ENCODE results near the gene ISLR. TPM values are rescaled to one million over a fixed set of nuclear protein-coding genes. Genes with fewer than 3 reads are reported as not detected.

The ISLR gene
- total and polyA plus RNA-seq, 2 of the 8 experiments (the other 6 are each of a cell fraction or from before 2014, with no cell fraction given): 0.29 to 0.35 TPM

DNA sequence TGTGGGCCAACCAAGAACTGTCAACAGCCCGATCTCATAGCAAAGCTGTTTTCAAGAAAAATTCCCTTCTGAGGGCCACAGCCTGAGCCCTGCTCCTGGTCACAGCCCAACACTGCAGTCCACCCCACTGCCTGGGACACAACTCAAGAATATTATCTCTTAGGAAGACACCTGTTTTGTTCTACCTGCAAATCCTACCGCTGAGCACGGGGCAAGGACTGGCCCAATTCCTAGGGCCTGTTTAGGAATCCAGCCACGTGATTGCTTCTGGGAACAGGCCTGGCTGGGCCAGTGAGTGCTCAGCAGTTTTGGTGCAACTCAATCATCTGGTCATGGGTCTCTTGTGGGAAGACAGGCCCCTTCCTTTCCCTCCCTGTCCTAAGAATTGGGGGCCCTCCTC lies 34.9 kb upstream of the ISLR start:
- Histone ChIP-seq H3K18ac (ENCODE audit: extremely low read depth, low read length) (no peak overlapping the region; the same call in 1 of the 2 replicates), H2BK120ac (replicated peaks; ENCODE audit: low read depth, low read length) (no peak overlapping the region), H4K20me1 (replicated peaks in 1 of 2; ENCODE audit: control insufficient read depth in 1 of 2, insufficient read depth in 2 of 2, low read length in 2 of 2) (peaks cover 0 to 1% of the 10 kb centered on the region in 2 experiments), H3K27ac (ENCODE audit: low read depth, low read length) (no peak overlapping the region), H3K4me2 (ENCODE audit: insufficient read depth in 1 of 2, low read depth in 2 of 2, low read length in 2 of 2) (no peak overlapping the region), H2BK15ac (ENCODE audit: low read length) (0 out of 2 replicates have a peak overlapping the region, but pooled peaks have one; percentile 88), H4K91ac (replicated peaks; ENCODE audit: insufficient read length, low read length) (peak overlapping the region; percentile 62), H3K9me3 (ENCODE audit: insufficient read depth in 2 of 2, low read depth in 1 of 2, low read length in 1 of 2) (no peaks in the 10 kb centered on the region; a peak in 1 of 4 replicates), H2AK5ac (ENCODE audit: low read depth, low read length) (peak overlapping the region; percentile 32; the same call in 1 of the 2 replicates), H3K56ac (replicated peaks; ENCODE audit: insufficient read length, low read depth, low read length) (no peak overlapping the region), H2BK12ac (ENCODE audit: low read depth, low read length) (peak overlapping the region; percentile 72; the same call in 1 of the 2 replicates), H3K23me2 (ENCODE audit: low read depth, low read length) (peaks cover 14% of the 10 kb centered on the region; the same call in 1 of the 2 replicates), H3K23ac (ENCODE audit: insufficient read length) (no peak overlapping the region), H3K36me3 (ENCODE audit: control insufficient read depth in 2 of 4, insufficient read depth in 4 of 4, low read length in 3 of 4) (no peaks in the 10 kb centered on the region), H2AFZ (ENCODE audit: low read length) (no peak overlapping the region), H3K79me1 (ENCODE audit: low read depth, low read length) (no peaks in the 10 kb centered on the region), H4K8ac (ENCODE audit: extremely low read depth, insufficient read depth, low read length) (no peak overlapping the region), H2BK5ac (ENCODE audit: low read depth, low read length) (peak overlapping the region; percentile 28; the same call in 1 of the 2 replicates), H3K4ac (replicated peaks; ENCODE audit: insufficient read length, low read depth, low read length) (no peak overlapping the region), H3K27me3 (replicated peaks in 1 of 4; ENCODE audit: control insufficient read depth in 3 of 4, extremely low read depth in 1 of 4, insufficient read depth in 3 of 4, low read length in 3 of 4) (peaks cover 31 to 56% (median 51%) of the 10 kb centered on the region in 4 experiments), H3K79me2 (ENCODE audit: control insufficient read depth in 1 of 2, insufficient read depth in 2 of 2, low read length in 2 of 2) (no peaks in the 10 kb centered on the region), H3K4me1 (replicated peaks in 1 of 4; ENCODE audit: control insufficient read depth in 3 of 4, insufficient read depth in 4 of 4, low read length in 3 of 4) (peaks cover 8 to 44% (median 25%) of the 10 kb centered on the region in 4 experiments), H3K4me3 (ENCODE audit: extremely low read depth in 1 of 4, insufficient read depth in 2 of 4, low read depth in 3 of 4, low read length in 4 of 4) (no peak overlapping the region), H2BK20ac (ENCODE audit: low read length) (no peak overlapping the region), H3K9ac (replicated peaks in 1 of 4; ENCODE audit: extremely low read depth in 1 of 4, low read depth in 3 of 4, low read length in 3 of 4) (no peak overlapping the region), H4K5ac (ENCODE audit: insufficient read length, low read depth, low read length) (no peak overlapping the region), H3K14ac (ENCODE audit: insufficient read length) (no peak overlapping the region)
- no peak for DNase-seq (ENCODE audit: low read depth in 1 of 2, low spot score in 2 of 2)
- CTCF ChIA-PET (ENCODE audit: partially characterized antibody): interaction anchor here (0.8 to 2.2 kb wide), 8 partner anchors 41 to 182 kb away, joined by 3 to 9 read pairs (median 4); no protein-coding TSS in a partner anchor
- POLR2A ChIA-PET (ENCODE audit: partially characterized antibody): interaction anchor here (1.1 kb wide), 1 partner anchor 169 kb away, joined by 3 read pairs; no protein-coding TSS in a partner anchor
- WGBS, 2 experiments (ENCODE audit: extremely low coverage in 1 of 2, insufficient coverage in 1 of 2, insufficient read length in 1 of 2, insufficient replicate concordance in 2 of 2, low coverage in 1 of 2, low lambda C conversion rate in 2 of 2, missing lambda C conversion rate in 1 of 2): 77% methylated on average over 4 of the region's 4 CpGs; no CpG with 5 or more reads in 1 of the 2 experiments
- no peak for FAIRE-seq
- TF ChIP-seq TBP (IDR thresholded peaks at IDR 0.05; ENCODE audit: low read depth, low read length) (no peak), BCL11A (IDR thresholded peaks at IDR 0.05; ENCODE audit: low read depth in 2 of 2, low read length in 2 of 2) (no peak), CEBPB (IDR thresholded peaks at IDR 0.05; ENCODE audit: low read depth, low read length) (no peak), CBX5 (IDR thresholded peaks at IDR 0.05; ENCODE audit: low read depth, low read length) (no peak), RBBP5 (IDR thresholded peaks at IDR 0.05; ENCODE audit: borderline replicate concordance, low read depth, low read length) (no peak), PHF8 (conservative IDR thresholded peaks at IDR 0.05; ENCODE audit: low read depth, low read length) (no peak), BACH1 (IDR thresholded peaks at IDR 0.05; ENCODE audit: low read length) (no peak), SIRT6 (IDR thresholded peaks at IDR 0.05; ENCODE audit: low read length) (no peak), KDM5A (IDR thresholded peaks at IDR 0.05; ENCODE audit: low read length) (no peak), GABPA (IDR thresholded peaks at IDR 0.05; ENCODE audit: borderline replicate concordance, insufficient read depth, low read length) (no peak), HDAC2 (IDR thresholded peaks at IDR 0.05; ENCODE audit: borderline replicate concordance in 1 of 2, low read depth in 2 of 2, low read length in 2 of 2) (no peak), BRCA1 (IDR thresholded peaks at IDR 0.05; ENCODE audit: low read depth, low read length) (no peak), TEAD4 (IDR thresholded peaks at IDR 0.05; ENCODE audit: low read depth, low read length) (no peak), MAX (IDR thresholded peaks at IDR 0.05) (no peak)

Data from H1 (cell line).